ENCODE results near the gene SCAMP4.
"Not testable (repeated sequence)": the region's sequence is repeated elsewhere in the genome, so short reads cannot be mapped to it uniquely, and the experiment has no call there.

SCAMP4 gene

GRCh38 chr19:1882786-1883692 lies 22.2 kb upstream of the SCAMP4 start:
- Histone ChIP-seq H3K36me3 (peaks cover 12% of the 10 kb centered on the region), H3K27me3 (no peaks in the 10 kb centered on the region), H3K27ac (peak overlapping the region; percentile 92), H3K4me1 (peaks cover 69% of the 10 kb centered on the region), H3K9ac (peak overlapping the region; percentile 96), H3K4me2 (peak overlapping the region; percentile 99), H3K9me3 (no peaks in the 10 kb centered on the region), H3K4me3 (peak overlapping the region; percentile 99), H4K20me1 (peaks cover 42% of the 10 kb centered on the region)
- no peak for TF ChIP-seq Cebpa-rat (IDR thresholded peaks at IDR 0.05)

- H3K27me3 ChIP-seq, result no peaks in the 10 kb centered on the region
- TF ChIP-seq Cebpa-rat (IDR thresholded peaks at IDR 0.05), result no peak
- peak overlapping the region; percentile 99 for H3K4me3 ChIP-seq
- peak overlapping the region; percentile 92 for H3K27ac ChIP-seq
- H3K9me3 ChIP-seq, result no peaks in the 10 kb centered on the region
- peak overlapping the region; percentile 96 for H3K9ac ChIP-seq
- peaks cover 12% of the 10 kb centered on the region for H3K36me3 ChIP-seq
- H3K4me2 ChIP-seq, result peak overlapping the region; percentile 99
- peaks cover 42% of the 10 kb centered on the region for H4K20me1 ChIP-seq
- H3K4me1 ChIP-seq, result peaks cover 69% of the 10 kb centered on the region
Measured at GRCh38 chr19:1883784-1884183, 21.4 kb upstream of the SCAMP4 start.

- H4K20me1 ChIP-seq, result peaks cover 42% of the 10 kb centered on the region
- peaks cover 12% of the 10 kb centered on the region for H3K36me3 ChIP-seq
- H3K4me1 ChIP-seq, result peaks cover 69% of the 10 kb centered on the region
- no peaks in the 10 kb centered on the region for H3K27me3 ChIP-seq
- H3K9ac ChIP-seq, result peak overlapping the region; percentile 96
- no peaks in the 10 kb centered on the region for H3K9me3 ChIP-seq
- H3K4me3 ChIP-seq, result peak overlapping the region; percentile 99
- peak overlapping the region; percentile 92 for H3K27ac ChIP-seq
- no peak for TF ChIP-seq Cebpa-rat (IDR thresholded peaks at IDR 0.05)
- peak overlapping the region; percentile 99 for H3K4me2 ChIP-seq
Measured at GRCh38 chr19:1884291-1884718, 20.9 kb upstream of the SCAMP4 start.

- Histone ChIP-seq H3K9me3 (no peaks in the 10 kb centered on the region), H3K36me3 (peaks cover 12% of the 10 kb centered on the region), H3K4me2 (peak overlapping the region; percentile 99), H3K9ac (peak overlapping the region; percentile 96), H4K20me1 (peaks cover 42% of the 10 kb centered on the region), H3K27me3 (no peaks in the 10 kb centered on the region), H3K4me1 (peaks cover 69% of the 10 kb centered on the region), H3K4me3 (peak overlapping the region; percentile 99), H3K27ac (peak overlapping the region; percentile 92)
- no peak for TF ChIP-seq Cebpa-rat (IDR thresholded peaks at IDR 0.05)
Measured at GRCh38 chr19:1884719-1885334, 20.4 kb upstream of the SCAMP4 start.

GRCh38 chr19:1885398-1886119 lies 19.6 kb upstream of the SCAMP4 start, which contains the start of gene ABHD17A:
ABHD17A (minus strand) TSS chr19:1885496; CDS start chr19:1881566, 3,930 bp downstream.
- Histone ChIP-seq H3K4me2 (peak within 1 kb of the TSS; percentile 99), H4K20me1 (peaks cover 35% of the 10 kb centered on the region), H3K9ac (peak within 1 kb of the TSS; percentile 96), H3K4me1 (peaks cover 63% of the 10 kb centered on the region), H3K4me3 (peak within 1 kb of the TSS; percentile 99), H3K27ac (peak within 1 kb of the TSS; percentile 92)
- not testable (repeated sequence) for H3K27me3 ChIP-seq, H3K36me3 ChIP-seq, H3K9me3 ChIP-seq

GRCh38 chr19:1886360-1886759 lies 18.8 kb upstream of the SCAMP4 start:
- Histone ChIP-seq H4K20me1 (peaks cover 28% of the 10 kb centered on the region), H3K4me2 (peak overlapping the region; percentile 32), H3K4me1 (peaks cover 55% of the 10 kb centered on the region)
- not testable (repeated sequence) for H3K4me3 ChIP-seq, H3K9ac ChIP-seq, H3K36me3 ChIP-seq, H3K9me3 ChIP-seq, H3K27ac ChIP-seq, H3K27me3 ChIP-seq

- Histone ChIP-seq H3K9ac (no peak overlapping the region), H3K4me2 (no peak overlapping the region)
Measured at GRCh38 chr19:1888385-1888784, 16.8 kb upstream of the SCAMP4 start.

GRCh38 chr19:1889907-1890306 lies 15.3 kb upstream of the SCAMP4 start:
- peaks cover 53% of the 10 kb centered on the region for H3K4me1 ChIP-seq
- no peak overlapping the region for H3K4me2 ChIP-seq
- no peak overlapping the region for H3K4me3 ChIP-seq
- no peaks in the 10 kb centered on the region for H3K27me3 ChIP-seq
- H3K36me3 ChIP-seq, result no peaks in the 10 kb centered on the region
- H3K9ac ChIP-seq, result no peak overlapping the region
- H4K20me1 ChIP-seq, result peaks cover 2% of the 10 kb centered on the region
- no peaks in the 10 kb centered on the region for H3K9me3 ChIP-seq
- no peak overlapping the region for H3K27ac ChIP-seq
- TF ChIP-seq Cebpa-rat (IDR thresholded peaks at IDR 0.05), result no peak

More at GRCh38 chr19:1888385-1888784, 16.8 kb upstream of the SCAMP4 start:
- Histone ChIP-seq H3K4me3 (no peak overlapping the region), H3K36me3 (no peaks in the 10 kb centered on the region), H4K20me1 (peaks cover 17% of the 10 kb centered on the region), H3K27me3 (no peaks in the 10 kb centered on the region), H3K9me3 (no peaks in the 10 kb centered on the region), H3K27ac (0 out of 2 replicates have a peak overlapping the region, but pooled peaks have one; percentile 32), H3K4me1 (peaks cover 50% of the 10 kb centered on the region)
- no peak for TF ChIP-seq Cebpa-rat (IDR thresholded peaks at IDR 0.05)

GRCh38 chr19:1893791-1894190 lies 11.4 kb upstream of the SCAMP4 start:
- Histone ChIP-seq H3K4me3 (no peak overlapping the region), H3K36me3 (no peaks in the 10 kb centered on the region), H3K9ac (no peak overlapping the region), H4K20me1 (no peaks in the 10 kb centered on the region), H3K4me1 (peaks cover 68% of the 10 kb centered on the region), H3K4me2 (peak overlapping the region; percentile 81), H3K27me3 (no peaks in the 10 kb centered on the region), H3K27ac (no peak overlapping the region), H3K9me3 (no peaks in the 10 kb centered on the region)
- TF ChIP-seq Cebpa-rat (IDR thresholded peaks at IDR 0.05), result no peak
